CD4-positive, alpha-beta T cell (primary cell): Measurements from ENCODE around the gene NPW. TPM values are rescaled to one million over a fixed set of nuclear protein-coding genes. Genes with fewer than 3 reads are reported as not detected.

Source experiments
- ATAC-seq: fragments of 200-7000 bp; cut with Tn5 transposase; one replicate; pipeline ENCODE4 v1.10.0; 2022; ENCODE audit warnings: mild to moderate bottlenecking; ENCODE audit not compliant: poor library complexity
- CTCF ChIA-PET: fragments of 350-600 bp; sonication (Branson Sonifier 250); formaldehyde crosslinking; loops from one replicate; lab custom pipeline; 2021; ENCODE audit warnings: antibody characterized with exemption, inconsistent platforms; lab: Charles Lee
- POLR2A ChIA-PET: fragments of 350-600 bp; sonication (Branson Sonifier 250); formaldehyde crosslinking; loops from one replicate; lab custom pipeline; 2021; ENCODE audit warnings: antibody characterized with exemption, inconsistent platforms; lab: Charles Lee
- DNase-seq, 14 experiments: peaks; one replicate each; pipeline ENCODE4 v3.0.0-alpha.2; 2013 to 2020; ENCODE audit warnings: mixed read lengths in 2 of 14
- H3K27ac ChIP-seq, 2 donors: one replicate each; pipeline versions ENCODE4 v1.5.1 to v1.7.0; 2013; ENCODE audit warnings: low read length in 2 of 2, low read depth in 1 of 2, mild to moderate bottlenecking in 1 of 2
- H3K27me3 ChIP-seq, 2 experiments: 1 replicate in 1 of 2; 2 replicates in 1 of 2; pipeline versions ENCODE4 v1.6.1 to v1.7.0; 2013; ENCODE audit warnings: low read length in 2 of 2, control low read depth in 1 of 2, mild to moderate bottlenecking in 1 of 2, moderate library complexity in 1 of 2; ENCODE audit not compliant: insufficient read depth in 2 of 2, control insufficient read depth in 1 of 2
- H3K36me3 ChIP-seq: one replicate; pipeline ENCODE4 v1.6.1; 2013; ENCODE audit warnings: low read length, control low read depth; ENCODE audit not compliant: insufficient read depth
- H3K4me1 ChIP-seq: one replicate; pipeline ENCODE4 v1.6.1; 2013; ENCODE audit warnings: low read length, control low read depth; ENCODE audit not compliant: insufficient read depth
- H3K4me3 ChIP-seq: one replicate; pipeline ENCODE4 v1.5.1; 2013; ENCODE audit warnings: mild to moderate bottlenecking, low read length, moderate library complexity
- H3K9me3 ChIP-seq, 2 experiments: 1 replicate in 1 of 2; 2 replicates in 1 of 2; pipeline versions ENCODE4 v1.6.1 to v1.7.0; 2013; ENCODE audit warnings: low read length in 2 of 2, mild to moderate bottlenecking in 2 of 2, control low read depth in 1 of 2, moderate library complexity in 1 of 2; ENCODE audit not compliant: control insufficient read depth in 1 of 2, insufficient read depth in 1 of 2
- H3K27ac Mint-ChIP-seq: one replicate; pipeline ENCODE4 v1.8.0; 2020; ENCODE audit warnings: mixed read lengths
- H3K27me3 Mint-ChIP-seq: one replicate; pipeline ENCODE4 v1.8.0; 2021; ENCODE audit warnings: mixed read lengths
- H3K36me3 Mint-ChIP-seq: one replicate; pipeline ENCODE4 v1.8.0; 2021; ENCODE audit warnings: low read depth, mixed read lengths
- H3K4me1 Mint-ChIP-seq: one replicate; pipeline ENCODE4 v1.8.0; 2021; ENCODE audit warnings: low read depth, mixed read lengths
- H3K4me3 Mint-ChIP-seq: one replicate; pipeline ENCODE4 v1.8.0; 2020; ENCODE audit warnings: mild to moderate bottlenecking, mixed read lengths
- H3K9me3 Mint-ChIP-seq: one replicate; pipeline ENCODE4 v1.8.0; 2020; ENCODE audit warnings: mixed read lengths
- intact Hi-C, 2 experiments: fragments of 100-400 bp; cut with DNase I in 1 of 2; cut with micrococcal nuclease in 1 of 2; formaldehyde crosslinking; loops; one replicate each; pipeline versions ENCODE4 v1.15.1 to v1.9.0; 2023 to 2025; cut with DNase I, micrococcal nuclease
- total RNA-seq, 174 experiments: library from RNA in 2 of 174; stranded (reverse) in 2 of 174; gene quantifications; one replicate each; pipeline ENCODE4 v1.2.3 and lab custom pipeline; 2021 to 2026
- TF ChIP-seq, protein P1 (sequence below): fragments of 200-600 bp; IDR thresholded peaks from one replicate; pipeline ENCODE4 v1.8.0; 2022; ENCODE audit warnings: antibody characterized with exemption, mild to moderate bottlenecking

NPW gene
- total RNA-seq, 2 experiments from 2014 or later, result 0.80 TPM; not detected in 1

DNA sequence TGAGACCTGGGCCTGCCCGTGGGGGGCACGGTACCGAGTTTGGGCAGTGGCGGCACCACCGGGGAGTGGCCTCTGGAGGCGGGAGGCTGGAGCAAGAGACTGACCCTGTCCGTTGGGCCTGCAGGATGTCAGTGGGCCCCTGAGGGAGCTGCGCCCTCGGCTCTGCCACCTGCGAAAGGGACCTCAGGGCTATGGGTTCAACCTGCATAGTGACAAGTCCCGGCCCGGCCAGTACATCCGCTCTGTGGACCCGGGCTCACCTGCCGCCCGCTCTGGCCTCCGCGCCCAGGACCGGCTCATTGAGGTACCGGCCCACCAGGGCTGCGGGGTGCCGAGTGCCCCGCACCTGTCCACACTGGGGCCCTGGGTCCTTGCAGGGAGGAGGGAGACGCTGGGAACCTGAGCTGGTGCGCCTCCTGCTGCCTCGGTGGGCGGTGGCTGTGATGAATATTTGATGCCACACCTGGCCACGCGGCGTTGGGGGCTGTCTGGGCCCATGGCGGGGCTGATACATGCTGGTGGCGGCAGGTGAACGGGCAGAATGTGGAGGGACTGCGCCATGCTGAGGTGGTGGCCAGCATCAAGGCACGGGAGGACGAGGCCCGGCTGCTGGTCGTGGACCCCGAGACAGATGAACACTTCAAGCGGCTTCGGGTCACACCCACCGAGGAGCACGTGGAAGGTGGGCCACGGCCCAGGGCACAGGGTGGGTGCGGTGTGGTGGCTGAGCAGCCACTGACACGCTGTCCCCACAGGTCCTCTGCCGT lies 16.8 kb downstream of the NPW start:
- Histone ChIP-seq H3K4me1 (peaks cover 7% of the 10 kb centered on the region), H3K27me3 (no peaks in the 10 kb centered on the region), H3K4me3 (no peak overlapping the region), H3K36me3 (no peaks in the 10 kb centered on the region), H3K27ac (no peak overlapping the region), H3K9me3 (no peaks in the 10 kb centered on the region)
- no peak for ATAC-seq
- CTCF ChIA-PET, result no interaction called here
- TF ChIP-seq, protein P1, sequence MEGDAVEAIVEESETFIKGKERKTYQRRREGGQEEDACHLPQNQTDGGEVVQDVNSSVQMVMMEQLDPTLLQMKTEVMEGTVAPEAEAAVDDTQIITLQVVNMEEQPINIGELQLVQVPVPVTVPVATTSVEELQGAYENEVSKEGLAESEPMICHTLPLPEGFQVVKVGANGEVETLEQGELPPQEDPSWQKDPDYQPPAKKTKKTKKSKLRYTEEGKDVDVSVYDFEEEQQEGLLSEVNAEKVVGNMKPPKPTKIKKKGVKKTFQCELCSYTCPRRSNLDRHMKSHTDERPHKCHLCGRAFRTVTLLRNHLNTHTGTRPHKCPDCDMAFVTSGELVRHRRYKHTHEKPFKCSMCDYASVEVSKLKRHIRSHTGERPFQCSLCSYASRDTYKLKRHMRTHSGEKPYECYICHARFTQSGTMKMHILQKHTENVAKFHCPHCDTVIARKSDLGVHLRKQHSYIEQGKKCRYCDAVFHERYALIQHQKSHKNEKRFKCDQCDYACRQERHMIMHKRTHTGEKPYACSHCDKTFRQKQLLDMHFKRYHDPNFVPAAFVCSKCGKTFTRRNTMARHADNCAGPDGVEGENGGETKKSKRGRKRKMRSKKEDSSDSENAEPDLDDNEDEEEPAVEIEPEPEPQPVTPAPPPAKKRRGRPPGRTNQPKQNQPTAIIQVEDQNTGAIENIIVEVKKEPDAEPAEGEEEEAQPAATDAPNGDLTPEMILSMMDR, result no peak
- Mint-ChIP-seq H3K36me3 (no peaks in the 10 kb centered on the region), H3K27ac (no peak overlapping the region), H3K4me1 (no peaks in the 10 kb centered on the region), H3K9me3 (no peaks in the 10 kb centered on the region), H3K27me3 (no peaks in the 10 kb centered on the region), H3K4me3 (no peak overlapping the region)
- POLR2A ChIA-PET, result no interaction called here
- no peak for DNase-seq
- intact Hi-C loops, result no loop called here

DNA sequence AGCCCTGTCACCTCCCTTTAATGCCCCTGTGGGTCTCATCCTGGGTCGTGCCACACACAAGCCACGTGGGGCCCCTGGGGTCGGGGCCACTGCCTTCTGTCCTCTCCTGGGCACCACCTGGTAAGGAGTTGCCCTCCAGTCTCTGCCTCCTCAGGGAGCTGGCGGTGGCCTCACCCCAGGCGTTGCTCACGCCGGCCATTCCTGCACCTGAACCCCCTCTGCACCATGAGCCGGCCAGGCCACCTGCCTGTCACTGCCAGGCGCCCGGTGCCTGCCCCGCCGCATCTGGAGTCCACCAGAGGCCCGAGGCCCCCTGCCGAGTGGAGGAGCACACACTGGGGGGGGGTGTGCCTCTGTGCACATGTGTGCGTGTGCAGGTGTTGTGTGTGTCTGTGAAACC lies 17.5 kb downstream of the NPW start:
- DNase-seq (no peak), ATAC-seq (no peak)
- intact Hi-C loops, result no loop called here
- Mint-ChIP-seq H3K27ac (no peak overlapping the region), H3K27me3 (no peaks in the 10 kb centered on the region), H3K4me1 (no peaks in the 10 kb centered on the region), H3K9me3 (no peaks in the 10 kb centered on the region), H3K36me3 (no peaks in the 10 kb centered on the region), H3K4me3 (no peak overlapping the region)
- ChIA-PET CTCF (no interaction called here), POLR2A (no interaction called here)
- TF ChIP-seq, protein P1, result no peak
- H3K4me1 ChIP-seq, result peaks cover 7% of the 10 kb centered on the region
- no peak overlapping the region for H3K27ac ChIP-seq
- no peaks in the 10 kb centered on the region for H3K36me3 ChIP-seq
- H3K4me3 ChIP-seq, result no peak overlapping the region
- no peaks in the 10 kb centered on the region for H3K27me3 ChIP-seq
- no peaks in the 10 kb centered on the region for H3K9me3 ChIP-seq

DNA sequence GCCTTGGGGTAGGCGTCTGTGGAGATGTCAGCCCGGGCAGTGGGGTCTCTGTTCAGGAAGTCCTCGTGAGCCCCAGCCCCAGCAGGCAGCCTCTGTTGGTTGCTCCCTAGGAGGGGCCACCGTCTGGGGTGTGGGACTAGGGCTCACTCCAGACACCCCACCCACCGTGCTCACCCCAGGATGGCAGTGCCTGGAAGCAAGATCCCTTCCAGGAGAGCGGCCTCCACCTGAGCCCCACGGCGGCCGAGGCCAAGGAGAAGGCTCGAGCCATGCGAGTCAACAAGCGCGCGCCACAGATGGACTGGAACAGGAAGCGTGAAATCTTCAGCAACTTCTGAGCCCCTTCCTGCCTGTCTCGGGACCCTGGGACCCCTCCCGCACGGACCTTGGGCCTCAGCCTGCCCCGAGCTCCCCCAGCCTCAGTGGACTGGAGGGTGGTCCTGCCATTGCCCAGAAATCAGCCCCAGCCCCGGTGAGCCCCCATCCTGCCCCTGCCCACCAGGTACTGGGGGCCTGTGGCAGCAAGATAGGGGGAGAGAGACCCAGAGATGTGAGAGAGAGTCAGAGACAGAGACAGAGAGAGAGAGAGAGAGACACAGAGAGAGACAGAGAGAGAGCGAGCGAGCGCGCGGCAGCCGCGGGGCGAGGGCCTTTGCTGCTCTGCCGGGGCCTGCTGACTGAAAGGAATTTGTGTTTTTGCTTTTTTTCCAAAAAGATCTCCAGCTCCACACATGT lies 18.2 kb downstream of the NPW start:
- Histone ChIP-seq H3K9me3 (no peaks in the 10 kb centered on the region), H3K4me1 (peaks cover 7% of the 10 kb centered on the region), H3K4me3 (no peak overlapping the region), H3K27ac (no peak overlapping the region), H3K27me3 (no peaks in the 10 kb centered on the region), H3K36me3 (no peaks in the 10 kb centered on the region)
- H3K27me3 Mint-ChIP-seq, result no peaks in the 10 kb centered on the region
- no peaks in the 10 kb centered on the region for H3K4me1 Mint-ChIP-seq
- intact Hi-C loops, result no loop called here
- no peak overlapping the region for H3K4me3 Mint-ChIP-seq
- no peak for ATAC-seq
- no peak for DNase-seq
- H3K9me3 Mint-ChIP-seq, result no peaks in the 10 kb centered on the region
- CTCF ChIA-PET, result no interaction called here
- TF ChIP-seq, protein P1, result no peak
- H3K27ac Mint-ChIP-seq, result no peak overlapping the region
- POLR2A ChIA-PET, result no interaction called here
- no peaks in the 10 kb centered on the region for H3K36me3 Mint-ChIP-seq
